GM12872 (cell line): ENCODE results near the gene DLL3.

Experiments used
- CTCF ChIP-seq: IDR thresholded peaks from 3 replicates; pipeline ENCODE4 v1.5.1; 2011; ENCODE audit warnings: low read depth, mild to moderate bottlenecking, low read length, moderate library complexity; ENCODE audit not compliant: insufficient read depth

The DLL3 gene

GRCh38 chr19:39524495-39524894, 25.7 kb downstream of the DLL3 start:
- no peak for TF ChIP-seq CTCF

- no peak for TF ChIP-seq CTCF
Observed at GRCh38 chr19:39525205-39525604, 26.5 kb downstream of the DLL3 start.

- no peak for TF ChIP-seq CTCF
Observed at GRCh38 chr19:39531834-39532232, 33.1 kb downstream of the DLL3 start.

GRCh38 chr19:39532233-39533002, 33.7 kb downstream of the DLL3 start, which contains the start of gene EID2B:
Gene EID2B (minus strand): TSS chr19:39532852. CDS start chr19:39532802, 50 bp downstream.
- TF ChIP-seq CTCF: peak; percentile 100

GRCh38 chr19:39533003-39533512, 34.3 kb downstream of the DLL3 start:
- no peak for TF ChIP-seq CTCF

GRCh38 chr19:39533791-39534190, 35.0 kb downstream of the DLL3 start:
- no peak for TF ChIP-seq CTCF

- TF ChIP-seq CTCF: no peak
Observed at GRCh38 chr19:39539165-39539517, 40.4 kb downstream of the DLL3 start.
